Measurements from ENCODE around the gene ICAM3.

DNA sequence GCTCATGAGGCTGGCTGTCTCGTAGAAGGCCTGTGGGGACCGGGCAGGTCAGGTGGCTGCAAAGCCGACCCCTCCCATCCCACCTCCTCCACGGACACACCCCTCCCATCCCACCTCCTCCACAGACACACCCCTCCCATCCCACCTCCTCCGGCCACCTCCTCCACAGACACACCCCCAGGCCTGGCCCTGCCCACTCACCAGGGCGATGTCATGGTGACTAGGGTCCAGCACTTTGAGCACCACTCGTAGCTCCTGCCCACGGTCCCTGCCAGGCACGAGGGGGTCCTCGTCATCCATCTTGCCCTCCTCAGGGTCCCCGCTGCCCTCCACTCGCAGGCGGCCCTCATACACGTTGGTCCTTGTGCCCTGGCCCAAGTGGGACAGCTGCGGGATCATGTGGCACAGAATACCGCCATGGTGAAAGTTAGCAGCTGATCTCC lies 22.2 kb upstream of the ICAM3 start:
- TF ChIP-seq CTCF (conservative IDR thresholded peaks at IDR 0.05; ENCODE audit: low read length) (no peak), EZH2phosphoT487 (IDR thresholded peaks at IDR 0.05; ENCODE audit: borderline replicate concordance) (no peak)

Data from Loucy (cell line).